Right lobe of liver (tissue), 6 donors: ENCODE results near the gene CHRM4. TPM values are rescaled to one million over a fixed set of nuclear protein-coding genes. Genes with fewer than 3 reads are reported as not detected.

Source experiments
- ATAC-seq, 4 donors: fragments of 200-7000 bp; cut with Tn5 transposase; one replicate each; pipeline ENCODE4 v1.9.1; 2020; ENCODE audit warnings: mild to moderate bottlenecking in 4 of 4, moderate library complexity in 4 of 4
- DNase-seq, 3 donors: peaks; one replicate each; pipeline ENCODE4 v3.0.0-alpha.2; 2020
- H3K27ac ChIP-seq, 3 donors: fragments of 200-600 bp; one replicate each; pipeline ENCODE4 v1.8.0; 2022
- H3K27me3 ChIP-seq, 2 donors: fragments of 200-600 bp; one replicate each; pipeline ENCODE4 v1.8.0; 2022
- H3K36me3 ChIP-seq, 4 donors: fragments of 200-600 bp; sonication (generic) in 1 of 4; one replicate each; pipeline versions ENCODE4 v1.5.1 to v1.8.0; 2017 to 2022; ENCODE audit warnings: control low read depth in 1 of 4
- H3K4me1 ChIP-seq, 4 donors: fragments of 200-600 bp; sonication (generic) in 1 of 4; one replicate each; pipeline versions ENCODE4 v1.5.1 to v1.8.0; 2017 to 2022; ENCODE audit warnings: control low read depth in 1 of 4
- H3K4me3 ChIP-seq, 3 donors: fragments of 200-600 bp; one replicate each; pipeline ENCODE4 v1.8.0; 2022
- H3K9me3 ChIP-seq, 4 donors: fragments of 200-600 bp; sonication (generic) in 1 of 4; one replicate each; pipeline versions ENCODE4 v1.5.1 to v1.8.0; 2017 to 2022; ENCODE audit warnings: control low read depth in 1 of 4
- CTCF ChIP-seq, 4 donors: fragments of 200-600 bp in 3 of 4; fragments of 450-650 bp in 1 of 4; IDR thresholded peaks; one replicate each; pipeline versions ENCODE4 v1.5.1 to v1.8.0; 2016 to 2022; ENCODE audit warnings: antibody characterized with exemption in 4 of 4, mild to moderate bottlenecking in 2 of 4
- POLR2A ChIP-seq: fragments of 450-650 bp; IDR thresholded peaks from one replicate; pipeline ENCODE4 v1.6.1; 2017; ENCODE audit warnings: antibody characterized with exemption, mild to moderate bottlenecking
- WGBS: methylation state at CpG from one replicate; pipeline ENCODE4 v1.1.6; 2018; ENCODE audit warnings: low coverage, low lambda C conversion rate; ENCODE audit not compliant: insufficient coverage; ENCODE audit errors: missing lambda C conversion rate; 5-methylcytosine and 5-hydroxymethylcytosine counted together
- intact Hi-C, 2 donors: fragments of 100-400 bp; cut with DNase I; formaldehyde crosslinking; loops; one replicate each; pipeline versions ENCODE4 v1.11.2 to v1.14.1; 2022
- total RNA-seq, 6 experiments: library from RNA; depleted of rRNA in 2 of 6; stranded (reverse); fragments of >200 nt in 2 of 6; fragmentation: NEBNext Ultra II Directional in 3 of 6; extraction: Animal tissue kit (Norgen Biotek cat#: 25700) in 3 of 6; gene quantifications; one replicate each; pipeline versions ENCODE4 v1.1.0 to v1.2.4, GENCODE V29; 2016 to 2023
- donor health status: DM: no; HTN: yes; CAD: no.
- donor health status: DM: no; HTN: no; CAD: no.
- donor health status: DM: no; HTN: no; CAD: no.
- donor health status: DM: no; HTN: yes; CAD: no.
- donor health status: DM: no; HTN: yes; CAD: no.

CHRM4 gene
- total RNA-seq, 6 experiments from 2014 or later = not detected

GRCh38 chr11:46391186-46391577 lies 394 bp downstream of the CHRM4 start:
- intact Hi-C loops = no loop called here
- H3K9me3 ChIP-seq = no peaks in the 10 kb centered on the region
- WGBS = 0% methylated on average over 6 of the region's 31 CpGs
- H3K27me3 ChIP-seq = peaks cover 7 to 15% of the 10 kb centered on the region in 2 donors
- peak overlapping the region in 1 of 3 donors; percentile 40 for H3K4me3 ChIP-seq
- no peak overlapping the region for H3K27ac ChIP-seq
- DNase-seq = peak in 1 of 3 donors; percentile 39
- H3K36me3 ChIP-seq = no peaks in the 10 kb centered on the region
- no peak for TF ChIP-seq POLR2A
- TF ChIP-seq CTCF (IDR thresholded peaks at IDR 0.05) = no peak
- peaks cover 0 to 35% (median 3%) of the 10 kb centered on the region in 4 donors for H3K4me1 ChIP-seq
- ATAC-seq = no peak

GRCh38 chr11:46390331-46391171 lies 1.0 kb downstream of the CHRM4 start:
- Histone ChIP-seq H3K4me1 (peaks cover 0 to 35% (median 3%) of the 10 kb centered on the region in 4 donors), H3K27ac (no peak overlapping the region), H3K4me3 (no peak overlapping the region), H3K9me3 (no peaks in the 10 kb centered on the region), H3K36me3 (no peaks in the 10 kb centered on the region), H3K27me3 (peaks cover 7 to 15% of the 10 kb centered on the region in 2 donors)
- intact Hi-C loops = no loop called here
- TF ChIP-seq POLR2A = no peak
- TF ChIP-seq CTCF (IDR thresholded peaks at IDR 0.05) = no peak
- ATAC-seq (no peak), DNase-seq (peak in 1 of 3 donors; percentile 44)
- WGBS = 6% methylated on average over 13 of the region's 49 CpGs

- no peaks in the 10 kb centered on the region for H3K9me3 ChIP-seq
- H3K27ac ChIP-seq = no peak overlapping the region
- H3K36me3 ChIP-seq = no peaks in the 10 kb centered on the region
- no peak for TF ChIP-seq POLR2A
- peak; percentile 60 to 94 (median 90) for TF ChIP-seq CTCF (IDR thresholded peaks at IDR 0.05)
- ATAC-seq = peak; percentile 72 to 76 (median 74)
- DNase-seq = peak; percentile 71 to 81 (median 80)
- WGBS = no CpG with 5 or more reads among the region's 80 CpGs
- H3K27me3 ChIP-seq = peaks cover 7 to 15% of the 10 kb centered on the region in 2 donors
- peaks cover 0 to 35% (median 3%) of the 10 kb centered on the region in 4 donors for H3K4me1 ChIP-seq
- peak overlapping the region; percentile 30 to 55 (median 42) for H3K4me3 ChIP-seq
- intact Hi-C loops = loop anchor here (10.0 kb wide), 1 partner anchor 145 kb away; no protein-coding TSS in a partner anchor
Measured at GRCh38 chr11:46389450-46390330, 1.9 kb downstream of the CHRM4 start.

GRCh38 chr11:46388619-46389449 lies 2.7 kb downstream of the CHRM4 start:
- intact Hi-C loops = loop anchor here (10.0 kb wide), 1 partner anchor 146 kb away; no protein-coding TSS in a partner anchor
- no peak for DNase-seq
- TF ChIP-seq POLR2A (no peak), CTCF (IDR thresholded peaks at IDR 0.05) (no peak)
- H3K36me3 ChIP-seq = no peaks in the 10 kb centered on the region
- peaks cover 0 to 35% (median 3%) of the 10 kb centered on the region in 4 donors for H3K4me1 ChIP-seq
- no peak for ATAC-seq
- WGBS = 8% methylated on average over 6 of the region's 21 CpGs
- H3K27me3 ChIP-seq = peaks cover 7 to 15% of the 10 kb centered on the region in 2 donors
- H3K4me3 ChIP-seq = peak overlapping the region in 1 of 3 donors; percentile 42
- H3K27ac ChIP-seq = no peak overlapping the region
- H3K9me3 ChIP-seq = no peaks in the 10 kb centered on the region
